HL-60 (cell line): ENCODE results near the gene GTF3C1.

Experiments
- DNase-seq, 2 experiments: peaks; one replicate each; pipeline ENCODE4 v3.0.0-alpha.2; 2010 to 2020; ENCODE audit warnings: low read depth in 1 of 2, low spot score in 1 of 2
- H3K27ac ChIP-seq: fragments of 250-450 bp; sonication (Bioruptor Pico); replicated peaks from 2 replicates; pipeline ENCODE4 v1.5.1; 2020; ENCODE audit warnings: mild to moderate bottlenecking, moderate library complexity
- H3K27me3 ChIP-seq: fragments of 250-450 bp; sonication (Bioruptor Pico); 2 replicates; pipeline ENCODE4 v1.5.1; 2021; ENCODE audit warnings: mild to moderate bottlenecking, moderate library complexity; ENCODE audit not compliant: insufficient read depth, poor library complexity, severe bottlenecking
- H3K4me3 ChIP-seq: replicated peaks from 2 replicates; pipeline ENCODE4 v1.5.1; 2011; ENCODE audit warnings: mild to moderate bottlenecking, control low read depth, low read length; ENCODE audit not compliant: insufficient read depth
- GABPA ChIP-seq: IDR thresholded peaks from 2 replicates; pipeline ENCODE4 v1.6.1; 2012; ENCODE audit warnings: low read depth
- POLR2AphosphoS5 ChIP-seq: IDR thresholded peaks from 2 replicates; pipeline ENCODE4 v1.6.1; 2012; ENCODE audit warnings: low read depth
- SPI1 ChIP-seq: IDR thresholded peaks from 2 replicates; pipeline ENCODE4 v1.6.1; 2012; ENCODE audit warnings: low read depth, mild to moderate bottlenecking, borderline replicate concordance
- TF ChIP-seq, protein P1 (sequence below): IDR thresholded peaks from one replicate; pipeline ENCODE4 v1.5.1; 2011; ENCODE audit warnings: low read length, control low read depth, inconsistent platforms; ENCODE audit not compliant: insufficient read depth
- TF ChIP-seq, protein P2 (sequence below): IDR thresholded peaks from 2 replicates; pipeline ENCODE4 v1.6.1; 2012; ENCODE audit warnings: low read depth; ENCODE audit not compliant: insufficient replicate concordance

GTF3C1 gene

DNA sequence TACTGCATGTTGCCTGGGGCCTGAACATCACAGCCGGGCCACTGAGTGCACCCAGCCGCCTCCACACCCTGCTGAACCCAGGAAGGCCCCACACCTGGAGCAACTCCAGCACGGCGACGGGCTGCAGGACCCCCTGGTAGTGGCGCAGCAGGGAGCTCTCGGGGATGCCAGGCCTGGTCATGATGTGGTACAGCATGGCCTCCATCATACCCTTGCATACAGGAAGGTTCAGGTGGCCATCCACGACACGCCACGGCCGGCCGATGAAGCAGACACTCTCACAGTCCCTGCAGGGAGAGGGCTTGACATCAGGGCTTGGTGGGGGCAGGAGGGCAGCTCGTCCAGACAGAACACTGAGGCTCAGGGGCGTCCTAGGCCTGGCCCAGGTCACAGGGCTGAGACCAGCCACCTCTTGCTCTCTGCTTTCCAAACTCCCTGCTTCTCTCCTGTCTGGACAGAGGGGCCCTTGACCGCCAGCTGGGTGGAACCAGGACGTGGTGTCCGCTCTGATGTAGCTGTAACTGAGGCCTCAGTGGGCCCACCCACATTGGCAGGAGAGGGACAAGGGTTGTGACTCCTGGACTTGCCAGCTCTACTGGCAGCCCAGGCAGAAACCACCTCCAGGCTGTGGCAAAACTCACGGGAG lies 87.4 kb downstream of the GTF3C1 start:
- Histone ChIP-seq H3K27ac (no peak overlapping the region), H3K27me3 (no peaks in the 10 kb centered on the region), H3K4me3 (no peak overlapping the region)
- no peak for DNase-seq
- TF ChIP-seq POLR2AphosphoS5 (no peak), SPI1 (no peak)

DNA sequence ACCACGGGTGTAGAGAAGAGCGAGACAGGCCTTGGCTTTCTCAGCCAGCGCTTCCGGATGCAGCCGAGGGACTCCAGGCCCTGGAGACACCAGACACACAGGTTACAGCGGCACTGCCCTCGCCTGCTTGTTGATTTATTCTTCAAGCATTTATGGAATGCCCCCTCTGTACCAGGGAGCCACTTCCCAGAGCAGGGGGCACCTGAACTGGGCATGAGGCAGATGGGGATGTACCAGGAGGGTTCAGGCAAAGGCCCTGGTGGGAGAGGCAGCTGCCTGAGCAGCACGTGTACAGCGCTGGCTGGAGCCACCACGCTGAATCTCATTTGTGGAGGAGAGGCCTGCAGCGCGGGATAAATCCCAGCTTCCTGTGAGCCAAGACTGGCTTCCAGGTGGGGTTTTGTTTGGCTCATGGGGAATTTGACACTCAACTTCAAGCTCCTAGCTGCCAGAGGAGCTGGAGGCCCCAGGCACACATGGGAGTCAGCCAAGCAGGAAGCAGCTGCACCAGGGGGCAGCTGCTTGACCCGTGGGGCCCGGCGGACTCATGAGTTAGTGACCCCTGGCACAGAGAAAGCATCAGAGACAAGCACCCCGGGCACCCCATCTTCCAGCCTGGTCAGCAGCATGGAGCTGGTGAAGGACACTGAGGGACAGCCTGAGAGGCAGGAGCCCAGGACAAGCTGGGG lies 88.1 kb downstream of the GTF3C1 start:
- no peak overlapping the region for H3K27ac ChIP-seq
- no peak for DNase-seq

GRCh38 chr16:27460663-27461482 lies 88.8 kb downstream of the GTF3C1 start:
- no peaks in the 10 kb centered on the region for H3K27me3 ChIP-seq
- no peak overlapping the region for H3K4me3 ChIP-seq
- no peak overlapping the region for H3K27ac ChIP-seq
- TF ChIP-seq, protein P1, sequence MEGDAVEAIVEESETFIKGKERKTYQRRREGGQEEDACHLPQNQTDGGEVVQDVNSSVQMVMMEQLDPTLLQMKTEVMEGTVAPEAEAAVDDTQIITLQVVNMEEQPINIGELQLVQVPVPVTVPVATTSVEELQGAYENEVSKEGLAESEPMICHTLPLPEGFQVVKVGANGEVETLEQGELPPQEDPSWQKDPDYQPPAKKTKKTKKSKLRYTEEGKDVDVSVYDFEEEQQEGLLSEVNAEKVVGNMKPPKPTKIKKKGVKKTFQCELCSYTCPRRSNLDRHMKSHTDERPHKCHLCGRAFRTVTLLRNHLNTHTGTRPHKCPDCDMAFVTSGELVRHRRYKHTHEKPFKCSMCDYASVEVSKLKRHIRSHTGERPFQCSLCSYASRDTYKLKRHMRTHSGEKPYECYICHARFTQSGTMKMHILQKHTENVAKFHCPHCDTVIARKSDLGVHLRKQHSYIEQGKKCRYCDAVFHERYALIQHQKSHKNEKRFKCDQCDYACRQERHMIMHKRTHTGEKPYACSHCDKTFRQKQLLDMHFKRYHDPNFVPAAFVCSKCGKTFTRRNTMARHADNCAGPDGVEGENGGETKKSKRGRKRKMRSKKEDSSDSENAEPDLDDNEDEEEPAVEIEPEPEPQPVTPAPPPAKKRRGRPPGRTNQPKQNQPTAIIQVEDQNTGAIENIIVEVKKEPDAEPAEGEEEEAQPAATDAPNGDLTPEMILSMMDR: no peak
- no peak for TF ChIP-seq POLR2AphosphoS5
- TF ChIP-seq, protein P2, sequence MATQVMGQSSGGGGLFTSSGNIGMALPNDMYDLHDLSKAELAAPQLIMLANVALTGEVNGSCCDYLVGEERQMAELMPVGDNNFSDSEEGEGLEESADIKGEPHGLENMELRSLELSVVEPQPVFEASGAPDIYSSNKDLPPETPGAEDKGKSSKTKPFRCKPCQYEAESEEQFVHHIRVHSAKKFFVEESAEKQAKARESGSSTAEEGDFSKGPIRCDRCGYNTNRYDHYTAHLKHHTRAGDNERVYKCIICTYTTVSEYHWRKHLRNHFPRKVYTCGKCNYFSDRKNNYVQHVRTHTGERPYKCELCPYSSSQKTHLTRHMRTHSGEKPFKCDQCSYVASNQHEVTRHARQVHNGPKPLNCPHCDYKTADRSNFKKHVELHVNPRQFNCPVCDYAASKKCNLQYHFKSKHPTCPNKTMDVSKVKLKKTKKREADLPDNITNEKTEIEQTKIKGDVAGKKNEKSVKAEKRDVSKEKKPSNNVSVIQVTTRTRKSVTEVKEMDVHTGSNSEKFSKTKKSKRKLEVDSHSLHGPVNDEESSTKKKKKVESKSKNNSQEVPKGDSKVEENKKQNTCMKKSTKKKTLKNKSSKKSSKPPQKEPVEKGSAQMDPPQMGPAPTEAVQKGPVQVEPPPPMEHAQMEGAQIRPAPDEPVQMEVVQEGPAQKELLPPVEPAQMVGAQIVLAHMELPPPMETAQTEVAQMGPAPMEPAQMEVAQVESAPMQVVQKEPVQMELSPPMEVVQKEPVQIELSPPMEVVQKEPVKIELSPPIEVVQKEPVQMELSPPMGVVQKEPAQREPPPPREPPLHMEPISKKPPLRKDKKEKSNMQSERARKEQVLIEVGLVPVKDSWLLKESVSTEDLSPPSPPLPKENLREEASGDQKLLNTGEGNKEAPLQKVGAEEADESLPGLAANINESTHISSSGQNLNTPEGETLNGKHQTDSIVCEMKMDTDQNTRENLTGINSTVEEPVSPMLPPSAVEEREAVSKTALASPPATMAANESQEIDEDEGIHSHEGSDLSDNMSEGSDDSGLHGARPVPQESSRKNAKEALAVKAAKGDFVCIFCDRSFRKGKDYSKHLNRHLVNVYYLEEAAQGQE: no peak
- TF ChIP-seq GABPA: no peak
- no peak for TF ChIP-seq SPI1
- no peak for DNase-seq

More for the DNA sequence above, 88.1 kb downstream of the GTF3C1 start:
- H3K4me3 ChIP-seq: no peak overlapping the region
- H3K27me3 ChIP-seq: no peaks in the 10 kb centered on the region
- TF ChIP-seq POLR2AphosphoS5: no peak
- TF ChIP-seq, protein P2: no peak
- no peak for TF ChIP-seq GABPA
- TF ChIP-seq, protein P1: no peak
- TF ChIP-seq SPI1: no peak

DNA sequence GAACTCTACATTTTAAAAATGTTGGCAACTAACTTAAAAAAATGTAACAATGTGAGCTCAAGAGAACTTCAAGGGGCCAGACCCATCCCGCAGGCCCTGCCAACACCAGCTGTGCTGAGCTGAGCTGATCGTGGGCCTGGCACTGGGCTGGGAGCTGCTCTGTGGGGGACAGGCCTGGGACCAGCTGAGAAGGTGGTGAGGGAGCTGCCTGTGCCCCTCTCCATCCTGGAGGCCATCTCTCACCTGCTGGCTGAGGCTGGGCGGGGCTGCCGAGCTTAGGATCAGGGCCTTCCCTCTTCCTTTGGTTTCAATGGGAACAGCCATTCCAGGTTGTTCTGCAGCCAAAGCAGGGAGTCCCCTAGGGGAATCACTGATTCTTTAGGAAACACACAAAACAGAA lies 89.5 kb downstream of the GTF3C1 start:
- DNase-seq: no peak
- no peak overlapping the region for H3K4me3 ChIP-seq
- no peak for TF ChIP-seq SPI1
- no peak for TF ChIP-seq GABPA
- TF ChIP-seq, protein P2: no peak
- TF ChIP-seq, protein P1: no peak
- TF ChIP-seq POLR2AphosphoS5: no peak
- H3K27me3 ChIP-seq: no peaks in the 10 kb centered on the region
- H3K27ac ChIP-seq: no peak overlapping the region
